AG20443 (cell line): Measurements from ENCODE around the gene LRRC38.
A peak's percentile ranks its signal among the peaks of the same experiment; 100 is the strongest.
"Not testable (repeated sequence)": the region's sequence is repeated elsewhere in the genome, so short reads cannot be mapped to it uniquely, and the experiment has no call there.

Experiments used
- DNase-seq: peaks from one replicate; pipeline ENCODE4 v3.0.0; 2012; ENCODE audit warnings: low spot score, mixed read lengths

Gene LRRC38, protein sequence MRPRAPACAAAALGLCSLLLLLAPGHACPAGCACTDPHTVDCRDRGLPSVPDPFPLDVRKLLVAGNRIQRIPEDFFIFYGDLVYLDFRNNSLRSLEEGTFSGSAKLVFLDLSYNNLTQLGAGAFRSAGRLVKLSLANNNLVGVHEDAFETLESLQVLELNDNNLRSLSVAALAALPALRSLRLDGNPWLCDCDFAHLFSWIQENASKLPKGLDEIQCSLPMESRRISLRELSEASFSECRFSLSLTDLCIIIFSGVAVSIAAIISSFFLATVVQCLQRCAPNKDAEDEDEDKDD

DNA sequence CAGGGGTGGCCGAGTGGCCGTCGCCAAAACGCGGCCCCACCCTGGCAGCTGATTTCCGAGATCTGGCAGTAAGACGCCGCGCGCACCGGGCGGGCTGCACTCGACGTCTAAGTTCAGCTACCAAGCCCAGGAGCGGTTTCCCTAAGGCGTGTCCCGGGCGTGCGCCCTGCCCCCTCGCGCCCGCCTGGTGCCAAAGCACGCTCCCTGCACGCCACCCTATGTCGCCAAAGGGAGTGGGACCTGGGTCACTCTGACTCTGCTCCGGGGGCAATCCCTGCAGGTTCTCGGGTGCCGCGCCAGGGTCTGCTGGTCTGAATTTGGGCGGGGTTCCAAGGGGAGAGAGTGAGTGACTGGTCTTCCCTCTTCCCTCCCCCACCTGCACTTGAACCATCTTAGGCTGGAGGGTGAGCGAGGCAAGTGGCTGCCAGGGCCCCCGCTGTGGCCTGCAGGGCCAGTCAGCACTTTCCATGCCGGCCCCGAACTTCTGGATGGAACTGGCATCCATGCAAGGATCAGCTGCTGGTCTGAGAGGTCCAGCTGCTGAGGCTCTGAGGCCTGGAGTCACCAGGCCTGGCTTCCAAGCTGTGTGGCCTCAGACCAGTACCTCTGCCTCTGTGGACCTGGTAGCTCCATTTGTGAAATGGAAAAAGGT lies at the start of gene LRRC38:
TSS of gene LRRC38 (minus strand) at position 109 of the 652 bp plus-strand sequence. CDS start 410 bp downstream, outside the sequence.
- no peak for DNase-seq

DNA sequence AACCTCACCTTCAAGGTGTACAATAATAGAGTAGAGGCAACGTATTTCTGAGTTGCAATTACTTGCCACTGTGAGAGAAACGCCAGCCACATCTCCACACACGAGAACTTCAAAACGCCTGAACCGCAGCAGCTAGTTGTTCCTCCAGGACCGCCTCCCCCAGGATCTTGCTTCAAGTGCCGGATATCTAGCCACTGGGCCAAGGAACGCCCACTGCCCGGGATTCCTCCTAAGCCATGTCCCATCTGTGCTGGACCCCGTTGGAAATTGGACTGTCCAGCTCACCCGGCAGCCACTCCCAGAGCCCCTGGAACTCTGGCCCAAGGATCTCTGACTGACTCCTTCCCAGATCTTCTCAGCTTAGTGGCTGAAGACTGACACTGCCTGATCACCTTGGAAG lies 49.2 kb upstream of the LRRC38 start:
- not testable (repeated sequence) for DNase-seq

DNA sequence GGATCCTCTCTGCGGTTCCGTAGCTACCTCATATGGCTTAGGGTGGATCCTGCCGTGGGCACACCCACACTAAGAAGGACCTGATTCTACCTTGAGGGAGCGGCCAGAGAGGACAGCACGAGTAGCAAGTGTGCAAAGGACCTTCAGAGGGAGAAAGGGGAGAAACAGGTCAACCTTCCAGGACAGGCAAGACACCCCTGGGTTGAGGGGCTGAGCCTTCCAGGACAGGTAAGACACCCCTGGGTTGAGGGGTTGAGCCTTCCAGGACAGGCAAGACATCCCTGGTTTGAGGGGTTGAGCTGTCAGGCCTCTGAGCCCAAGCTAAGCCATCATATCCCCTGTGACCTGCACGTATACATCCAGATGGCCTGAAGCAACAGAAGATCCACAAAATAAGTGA lies 46.7 kb upstream of the LRRC38 start:
- no peak for DNase-seq

DNA sequence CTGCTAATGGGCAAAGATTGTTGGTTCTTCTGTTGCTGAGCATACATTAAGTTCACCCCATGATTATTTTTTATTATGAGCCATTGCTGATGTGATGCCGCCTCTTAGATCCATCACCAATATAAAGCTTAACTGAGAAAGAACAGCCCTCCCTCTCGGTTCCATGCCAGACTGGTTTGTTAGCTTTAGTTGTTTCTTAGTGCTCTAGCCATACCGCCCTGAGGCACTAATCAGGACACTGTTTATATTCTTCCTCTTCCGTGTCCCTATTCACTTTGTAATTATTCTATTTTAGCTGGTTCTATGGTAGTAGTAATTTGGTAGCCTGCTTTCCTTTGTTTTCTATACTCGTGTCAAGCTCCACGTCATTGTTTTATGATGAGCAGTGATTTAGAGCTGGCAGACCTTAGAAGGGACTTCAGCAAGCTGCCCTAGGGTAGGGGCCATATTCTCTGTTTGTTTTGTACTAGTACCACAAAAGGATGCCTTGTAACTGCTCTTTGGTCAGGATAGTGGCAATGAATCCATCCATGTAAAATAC lies 42.5 kb upstream of the LRRC38 start:
- no peak for DNase-seq

DNA sequence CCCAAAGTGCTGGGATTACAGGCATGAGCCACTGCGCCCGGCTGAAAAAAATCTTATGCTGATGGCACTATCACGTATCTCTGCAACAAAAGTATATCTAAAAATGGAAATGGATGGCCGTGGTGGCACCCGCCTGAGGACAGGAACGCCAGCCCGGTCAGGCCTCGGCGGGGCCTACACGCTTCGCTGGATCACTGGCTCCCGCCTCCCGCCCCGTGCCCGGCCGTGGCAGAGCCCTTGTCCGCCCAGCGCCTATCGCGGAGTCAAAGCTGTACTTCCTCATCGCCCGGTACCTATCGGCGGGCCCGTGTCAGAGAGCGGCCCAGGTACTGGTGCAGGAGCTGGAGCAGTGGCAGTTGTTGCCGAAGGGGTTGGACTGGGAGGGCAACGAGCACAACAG lies 41.0 kb upstream of the LRRC38 start:
- no peak for DNase-seq

DNA sequence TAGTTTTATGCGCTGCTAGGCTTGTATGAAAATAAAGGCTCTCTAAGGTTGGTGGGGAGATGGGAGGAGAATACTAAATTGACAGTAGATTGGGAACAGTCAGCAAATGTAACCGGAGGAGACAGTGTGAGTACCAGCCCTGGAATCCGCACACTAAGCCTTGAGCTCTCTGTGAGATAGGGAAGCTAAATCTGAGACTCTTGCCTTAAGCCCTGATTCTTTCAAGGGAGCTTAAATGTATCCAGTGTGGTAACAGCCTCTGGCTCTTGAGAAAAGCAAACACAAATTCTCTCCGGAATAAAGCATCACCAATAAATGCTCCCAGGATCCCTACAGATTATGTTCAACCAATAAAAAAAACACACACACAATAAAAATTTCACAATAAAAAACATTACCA lies 36.9 kb upstream of the LRRC38 start:
- DNase-seq = no peak

DNA sequence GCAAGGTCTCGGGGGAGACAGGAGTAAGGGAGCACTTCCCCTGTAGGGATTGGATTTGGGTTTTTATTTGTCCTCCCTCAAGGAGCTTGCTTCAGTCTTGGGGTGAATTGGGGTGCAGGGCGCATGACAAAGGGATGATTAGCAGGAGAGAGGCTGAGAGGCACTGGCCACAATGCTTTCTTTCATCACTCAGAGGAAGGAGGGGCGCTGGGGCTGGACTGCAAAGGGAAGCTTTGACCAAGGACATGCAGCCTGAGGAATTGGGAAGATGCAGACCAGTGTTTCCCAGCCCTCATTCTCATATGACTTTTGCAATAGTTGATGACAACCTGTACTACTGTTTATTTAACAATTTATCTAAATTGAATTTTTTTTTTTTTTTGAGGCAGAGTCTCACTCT lies 35.7 kb upstream of the LRRC38 start:
- DNase-seq = no peak

DNA sequence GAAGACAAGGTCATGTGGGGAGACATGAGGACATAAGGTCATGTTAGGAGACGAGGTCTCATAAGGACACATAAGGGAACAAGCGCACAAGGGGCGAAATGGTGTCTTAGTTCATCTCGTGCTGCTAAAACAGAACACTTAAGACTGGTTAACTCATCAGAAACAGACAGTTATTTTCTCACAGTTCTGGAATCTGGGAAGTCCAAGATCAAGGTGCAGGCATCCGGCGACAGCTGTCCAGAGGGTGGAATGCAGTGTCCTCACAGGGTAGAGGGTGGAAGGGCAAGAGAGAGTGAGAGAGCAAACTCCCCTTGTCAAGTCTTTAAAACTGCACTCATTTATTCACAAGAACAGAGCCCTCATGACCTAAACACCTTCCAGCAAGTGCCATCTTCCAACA lies 35.2 kb upstream of the LRRC38 start:
- no peak for DNase-seq

DNA sequence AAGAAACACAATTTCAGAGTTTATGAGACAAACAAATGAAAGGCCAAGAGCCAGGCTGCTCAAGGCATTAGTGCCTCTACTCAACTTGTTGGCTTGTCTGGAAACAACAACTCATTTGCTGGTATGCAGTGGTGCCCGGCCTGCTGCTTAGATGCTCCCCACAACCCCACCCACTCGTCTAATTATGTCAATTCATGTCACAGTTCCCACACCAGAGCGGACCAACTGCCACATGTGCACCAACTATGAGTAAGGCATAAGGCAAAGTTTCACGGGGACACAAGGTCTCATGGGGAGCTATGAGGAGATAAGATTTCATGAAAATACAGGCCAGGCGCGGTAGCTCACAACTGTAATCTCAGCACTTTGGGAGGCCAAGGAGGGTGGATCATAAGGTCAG lies 34.5 kb upstream of the LRRC38 start:
- DNase-seq = no peak

DNA sequence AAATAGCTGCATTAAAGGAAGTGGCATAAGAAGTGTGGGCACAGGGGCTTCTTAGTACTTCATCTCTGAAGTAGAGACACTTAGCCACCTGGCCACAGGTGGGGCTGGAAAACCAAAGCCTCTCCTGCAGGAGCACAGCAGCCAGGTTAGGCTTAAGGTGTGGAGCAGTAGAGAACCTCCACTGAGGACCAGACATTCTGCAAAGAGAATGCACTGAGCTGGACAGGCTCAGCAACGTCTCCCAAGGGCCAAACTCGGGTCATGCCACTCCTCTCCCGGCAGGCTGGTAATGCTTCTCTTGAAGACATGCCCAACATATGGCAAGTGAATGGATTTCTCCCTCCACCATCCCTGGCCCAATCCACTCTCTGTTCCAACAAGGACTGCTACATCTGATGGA lies 33.0 kb upstream of the LRRC38 start:
- DNase-seq = no peak

DNA sequence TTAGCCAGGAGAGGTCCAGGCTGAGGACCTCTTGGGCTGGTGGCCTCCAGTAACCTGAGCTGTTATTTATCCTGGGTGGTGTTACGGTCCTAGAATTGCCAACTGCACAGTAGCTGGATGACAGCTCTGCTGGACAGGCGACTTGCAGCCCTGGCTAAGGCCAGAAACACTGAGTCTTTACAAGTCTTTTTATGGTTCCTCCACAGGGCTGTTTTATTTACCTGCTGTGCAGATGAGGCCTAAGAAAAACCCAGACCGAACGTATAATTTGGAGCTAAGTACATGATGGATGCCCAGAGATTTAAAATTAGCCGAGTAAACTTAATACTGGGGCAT lies 30.4 kb upstream of the LRRC38 start:
- DNase-seq = no peak

DNA sequence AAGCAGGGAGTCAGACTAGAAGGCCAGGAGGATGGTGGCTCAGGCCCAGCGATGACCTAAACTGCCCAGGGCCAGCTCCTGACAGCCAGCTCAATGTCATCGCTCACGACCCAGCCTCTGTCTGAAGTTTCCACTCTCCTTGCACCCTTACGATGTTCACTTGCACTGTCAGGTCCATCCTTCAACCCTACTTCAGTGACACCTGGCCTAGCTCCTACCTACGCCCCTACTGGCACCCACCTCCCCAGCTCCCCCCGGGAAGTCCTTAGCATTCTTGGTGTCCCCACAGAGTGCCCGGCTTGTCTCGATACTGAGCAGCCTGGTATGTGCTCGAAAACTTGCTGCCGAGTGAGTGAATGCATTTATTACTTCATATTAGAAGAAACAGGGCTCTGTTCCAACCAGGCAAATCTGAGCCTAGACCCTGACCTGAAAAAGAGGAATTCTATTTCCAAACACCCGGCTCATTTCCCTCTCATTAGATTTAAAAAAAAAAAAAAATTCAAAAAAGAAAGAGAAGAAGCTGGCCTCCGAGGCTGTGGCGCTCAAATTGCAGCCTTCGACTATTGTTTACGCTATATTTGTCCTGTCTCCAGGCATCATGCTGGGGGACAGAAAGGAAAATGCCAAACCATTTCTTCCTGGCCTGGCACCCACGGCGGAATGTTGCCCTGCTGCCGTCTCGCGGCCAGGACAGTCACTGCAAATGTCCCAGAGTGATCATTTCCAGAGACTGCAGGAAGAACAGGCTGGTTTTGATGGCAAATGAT lies 29.8 kb upstream of the LRRC38 start:
- peak; percentile 84 for DNase-seq

DNA sequence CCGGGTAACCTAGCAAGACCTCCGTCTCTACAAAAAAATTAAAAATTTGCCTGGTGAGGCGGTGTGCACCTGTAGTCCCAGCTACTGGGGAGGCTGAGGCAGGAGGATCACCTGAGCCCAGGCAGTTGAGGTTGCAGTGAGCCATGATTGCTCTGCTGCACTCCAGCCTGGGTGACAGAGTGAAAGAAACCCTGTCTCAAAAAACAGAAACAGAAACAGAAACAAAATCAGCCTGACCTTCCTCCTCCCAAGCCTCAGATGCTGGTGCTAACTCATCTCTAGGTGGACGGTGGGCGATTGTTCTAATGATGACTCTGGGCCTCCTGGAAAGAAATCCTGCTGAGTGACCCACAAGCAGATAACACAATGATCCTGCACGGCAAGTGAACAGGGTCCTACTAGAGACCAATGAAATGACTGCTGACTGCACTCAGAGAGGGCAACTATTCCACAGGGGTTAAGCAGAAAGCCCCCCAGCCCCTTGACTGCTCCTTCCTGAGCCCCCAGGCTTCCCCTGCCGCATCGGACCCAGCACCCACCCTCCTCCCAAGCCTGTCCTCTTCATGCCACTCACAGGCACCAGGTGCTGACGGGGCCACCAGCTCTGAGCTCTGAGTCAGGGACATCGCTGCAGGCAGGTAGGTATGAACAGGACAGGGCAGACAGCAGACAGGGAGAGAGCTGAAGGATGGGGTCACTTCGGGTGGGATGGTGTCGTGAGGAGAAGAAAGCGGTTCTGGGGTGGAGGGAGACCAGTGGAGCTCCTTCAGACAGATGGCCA lies 27.8 kb upstream of the LRRC38 start:
- no peak for DNase-seq

DNA sequence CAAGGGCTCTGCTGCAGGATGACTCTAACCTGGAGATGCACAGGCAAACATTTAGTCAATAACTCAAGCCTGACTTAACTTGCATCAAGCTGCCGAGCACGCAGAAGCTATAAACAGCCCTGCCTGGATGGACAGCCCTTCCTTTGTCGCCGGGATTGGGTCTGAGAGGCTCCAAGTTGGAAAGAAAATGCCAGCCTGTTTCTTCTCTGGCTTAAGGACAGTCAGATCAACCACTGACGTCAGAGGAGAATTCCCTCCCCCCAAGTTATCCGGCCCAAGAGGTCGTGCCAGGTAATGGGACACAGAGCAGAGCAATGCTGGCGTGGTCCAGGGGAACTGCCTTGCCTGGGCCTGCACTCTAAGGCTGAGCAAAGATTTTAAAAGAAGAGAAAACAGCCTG lies 27.1 kb upstream of the LRRC38 start:
- no peak for DNase-seq

DNA sequence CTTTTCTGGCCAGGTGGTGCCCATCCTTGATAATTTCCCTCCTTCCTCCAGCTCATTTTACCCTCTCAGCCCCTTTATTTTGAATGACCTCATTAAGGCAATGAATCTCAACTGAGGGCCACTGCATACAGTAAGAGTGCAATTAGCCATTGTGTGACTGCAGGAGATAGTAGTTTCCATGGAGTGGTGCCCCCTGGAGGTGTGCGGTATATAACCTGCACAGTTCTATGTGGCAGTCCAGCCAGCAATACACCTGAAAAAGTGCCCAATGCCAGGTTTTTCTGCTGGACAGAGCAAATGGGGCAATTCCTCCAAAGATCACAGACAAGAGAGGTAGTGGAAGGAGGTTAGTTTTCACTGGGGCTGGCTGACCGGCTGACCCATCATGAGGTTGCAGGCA lies 25.9 kb upstream of the LRRC38 start:
- no peak for DNase-seq

DNA sequence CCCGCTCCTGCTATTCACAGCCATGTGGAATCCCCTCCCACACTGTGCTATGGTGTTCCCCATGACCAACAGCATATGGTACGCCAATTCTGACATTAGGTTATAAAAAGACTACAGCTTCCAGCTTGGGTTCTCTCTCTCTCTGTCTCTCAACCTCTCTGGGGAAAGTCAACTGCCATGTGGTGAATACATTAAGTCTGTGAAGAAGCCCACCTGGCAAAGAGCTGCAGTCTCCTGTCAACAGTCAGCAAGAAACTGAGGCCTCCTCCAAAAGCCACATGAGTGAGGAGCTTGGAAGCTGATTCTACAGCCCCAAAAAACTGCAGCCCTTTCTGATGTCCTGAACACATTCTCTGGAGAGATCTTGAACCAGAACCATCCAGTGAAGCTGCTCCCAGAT lies 25.0 kb upstream of the LRRC38 start:
- DNase-seq = no peak

DNA sequence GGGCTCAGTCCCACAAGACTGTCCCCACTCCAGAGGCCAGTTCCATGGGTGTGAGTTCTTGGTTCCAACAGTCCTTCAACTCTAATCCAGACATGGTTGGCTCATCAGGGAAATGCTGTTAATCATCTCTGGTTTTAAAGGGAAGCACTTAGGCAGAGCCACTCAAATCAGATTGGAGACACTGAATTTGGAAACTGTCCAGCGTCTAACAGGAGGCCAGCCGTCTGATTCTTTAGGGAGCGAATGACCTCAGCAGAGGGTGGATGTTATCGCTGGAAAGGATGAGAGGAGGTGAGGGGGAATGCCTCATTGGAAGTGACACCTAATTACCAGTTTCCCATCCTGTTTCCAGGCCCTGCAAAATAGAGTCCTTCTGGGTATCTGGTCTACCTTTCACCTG lies 22.8 kb upstream of the LRRC38 start:
- DNase-seq = no peak

DNA sequence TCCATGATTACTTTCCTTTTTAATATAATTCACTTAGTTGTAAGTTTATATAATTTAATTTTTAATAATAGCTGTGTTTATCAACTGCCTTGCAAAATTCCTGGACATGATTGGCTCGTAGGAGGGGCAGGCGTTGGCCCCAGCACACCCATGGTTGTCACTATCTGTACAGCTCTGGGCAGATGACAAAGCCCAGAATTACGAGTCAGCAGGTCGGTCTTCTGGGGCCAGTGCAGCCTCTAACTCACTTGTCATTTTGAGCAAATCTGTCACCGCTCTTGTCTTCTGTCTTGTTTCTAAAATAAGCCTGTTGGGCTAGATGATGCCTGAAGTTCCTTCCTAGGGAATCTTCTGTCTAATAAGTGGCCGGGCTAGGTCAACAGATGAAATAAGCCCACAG lies 21.4 kb upstream of the LRRC38 start:
- DNase-seq = no peak

DNA sequence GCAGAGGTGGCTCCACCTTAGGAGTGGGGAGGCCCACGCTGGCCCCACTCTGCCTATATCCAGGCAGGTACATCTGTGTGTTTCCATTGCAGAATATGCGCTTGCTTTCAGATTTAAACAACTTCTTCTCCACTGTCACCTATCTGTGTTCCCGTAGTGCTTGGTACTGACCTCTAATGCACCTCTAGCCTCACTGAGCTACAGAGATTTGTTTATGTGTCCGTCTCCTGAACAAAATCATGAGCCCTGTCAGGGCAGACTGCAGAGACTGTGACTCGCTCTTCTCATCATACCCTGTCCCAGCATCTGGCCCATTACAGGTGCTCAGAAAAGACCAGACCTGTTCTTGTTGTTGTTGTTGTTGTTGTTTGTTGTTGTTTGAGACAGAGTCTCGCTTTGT lies 14.5 kb upstream of the LRRC38 start:
- no peak for DNase-seq

DNA sequence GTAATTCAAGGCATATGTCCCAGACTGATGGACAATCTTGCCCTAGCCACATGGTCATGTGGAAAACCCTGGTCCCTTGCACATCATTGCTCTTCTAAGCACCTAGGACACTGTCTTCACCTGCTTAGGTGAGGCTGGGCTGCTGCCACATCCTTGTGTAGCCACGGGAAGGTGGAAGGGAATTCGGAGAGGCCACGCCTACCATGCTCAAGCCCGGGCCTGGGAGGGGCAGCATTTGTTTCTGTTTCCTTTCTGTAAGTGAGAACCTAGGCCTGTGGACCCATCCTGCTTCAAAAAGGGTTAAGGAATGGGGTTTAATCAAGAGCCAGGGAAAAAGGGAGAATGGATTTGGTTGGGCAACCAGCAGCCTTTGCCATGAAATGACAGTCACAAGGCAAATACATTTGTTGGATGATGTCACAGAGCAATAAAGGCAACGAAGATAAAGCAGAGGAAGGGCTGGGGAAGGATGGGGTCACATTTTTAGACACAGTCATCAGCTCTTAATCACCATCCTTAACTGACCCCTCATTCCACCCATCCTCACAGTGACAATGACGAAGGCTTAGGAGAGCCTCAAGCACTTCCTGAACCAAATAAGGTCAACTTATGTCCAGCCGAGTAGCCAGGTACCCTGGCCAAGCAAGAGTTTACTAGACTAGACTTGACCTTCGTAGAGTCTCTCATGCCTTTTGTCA lies 10.1 kb upstream of the LRRC38 start:
- no peak for DNase-seq

DNA sequence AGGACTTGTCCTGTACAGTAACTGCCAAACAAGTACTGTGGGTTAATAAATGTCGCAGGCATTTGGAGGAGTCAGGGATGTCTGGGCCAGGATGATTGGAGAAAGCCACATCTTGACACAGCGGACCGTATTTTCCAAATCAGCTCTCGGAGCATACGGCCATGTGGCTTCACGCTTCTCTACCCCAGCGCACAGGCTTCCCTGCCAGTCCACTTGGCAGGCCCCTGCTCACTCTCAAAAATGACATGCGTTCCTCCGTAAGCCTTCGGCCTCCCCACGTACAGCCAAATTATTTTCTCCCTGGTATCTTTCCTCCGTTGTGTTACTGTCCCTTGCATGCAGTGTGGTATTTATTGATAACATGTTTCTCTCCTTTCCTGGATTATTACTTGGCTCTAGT lies 7.2 kb upstream of the LRRC38 start:
- DNase-seq = no peak
